HG03280 (cell line): ENCODE results near the gene FTCDNL1.

Experiments
- ATAC-seq: cut with Tn5 transposase; IDR thresholded peaks from one replicate; pipeline ENCODE4 v1.9.1; 2021; ENCODE audit warnings: mild to moderate bottlenecking, moderate library complexity; ENCODE audit not compliant: unreplicated experiment

FTCDNL1 gene

DNA sequence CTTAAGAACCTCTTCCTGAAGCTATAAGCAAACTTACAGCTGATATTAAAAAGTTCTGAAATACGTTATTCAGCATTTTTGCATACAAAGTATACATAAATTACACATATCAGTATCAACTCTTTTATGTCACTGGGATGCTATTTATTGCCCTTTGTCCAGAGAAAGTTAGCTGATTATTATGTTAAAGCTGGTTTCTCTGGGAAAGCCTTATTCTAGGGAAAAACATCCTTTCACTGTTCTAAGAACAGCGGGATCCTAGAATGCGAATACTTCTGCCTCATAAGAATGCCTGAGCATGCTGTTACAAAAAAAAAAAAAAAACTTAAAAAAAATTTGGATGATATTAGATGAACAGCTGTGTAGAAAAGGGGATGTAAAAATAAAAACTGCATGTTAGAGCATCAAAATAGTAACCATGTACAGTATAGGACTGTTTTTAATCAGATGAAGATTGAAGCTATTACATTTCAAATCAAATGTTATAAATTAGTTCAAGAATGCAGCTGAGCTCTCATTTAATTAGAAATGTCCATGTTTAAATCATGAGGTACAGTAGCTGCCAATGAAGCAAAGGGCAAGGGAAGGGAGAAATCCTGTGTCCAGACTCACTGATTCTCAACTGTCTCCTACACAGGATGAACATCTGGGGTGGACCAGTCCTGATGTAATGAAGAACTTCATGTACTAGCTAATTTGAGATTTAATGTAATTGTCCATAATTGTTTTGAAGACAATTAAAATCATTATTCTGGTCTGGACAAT lies 8.2 kb downstream of the FTCDNL1 start:
- ATAC-seq: no peak

DNA sequence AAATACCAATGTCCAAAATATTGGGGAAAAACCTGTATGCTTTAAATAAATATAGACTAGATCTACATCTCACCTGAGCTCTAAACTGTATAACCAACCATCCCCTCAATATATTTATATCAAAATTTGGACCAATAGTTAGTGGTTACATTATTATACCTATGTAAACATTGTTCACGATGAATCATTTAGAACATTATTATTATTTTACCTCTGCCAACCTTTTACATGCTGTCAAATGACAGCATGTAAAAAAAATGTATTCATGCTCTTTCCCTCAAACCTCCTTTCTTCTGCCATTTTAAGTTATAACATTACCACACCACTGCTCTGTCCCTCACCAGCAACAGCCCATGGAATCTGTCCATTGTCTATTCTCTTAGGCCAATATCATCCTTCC lies 9.6 kb downstream of the FTCDNL1 start:
- no peak for ATAC-seq

DNA sequence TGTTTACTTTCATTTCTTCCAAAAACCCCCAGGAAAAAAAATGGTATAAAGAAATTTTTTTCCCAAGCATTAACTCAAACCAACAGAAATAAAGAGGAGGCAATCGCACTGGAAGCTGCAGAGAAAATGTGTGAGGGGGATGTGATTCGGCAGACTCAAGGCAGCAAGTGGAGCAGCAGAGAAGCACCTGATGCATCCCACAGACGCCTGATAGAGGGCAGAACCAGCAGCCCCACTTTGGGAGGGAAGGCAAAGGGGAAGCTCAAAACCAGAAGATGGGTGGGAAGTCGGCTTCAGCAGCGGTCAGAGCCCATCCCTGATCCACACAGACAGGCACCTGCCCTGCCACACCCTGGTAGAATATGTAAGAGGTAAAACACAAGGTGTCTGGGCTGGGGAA lies 12.6 kb downstream of the FTCDNL1 start:
- ATAC-seq: no peak

DNA sequence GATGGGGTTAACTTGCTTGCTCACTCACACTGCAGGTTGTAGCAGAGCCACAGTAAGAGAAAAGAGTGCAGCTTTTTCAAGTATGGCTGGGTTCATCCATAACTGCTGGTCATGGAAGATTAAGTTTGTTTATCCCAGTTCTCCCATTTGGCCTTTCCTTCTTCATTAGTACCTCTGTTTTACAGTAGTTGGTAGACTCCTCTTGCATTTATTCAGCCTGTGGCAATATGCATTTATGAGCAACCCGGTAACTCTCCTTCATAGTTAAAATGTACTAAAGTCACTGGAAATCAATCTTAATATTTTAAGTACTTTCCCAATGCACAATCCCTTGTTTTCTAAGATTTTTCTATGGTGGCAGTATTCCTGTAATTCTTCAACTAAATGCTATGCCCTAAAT lies 14.0 kb downstream of the FTCDNL1 start:
- ATAC-seq: no peak

DNA sequence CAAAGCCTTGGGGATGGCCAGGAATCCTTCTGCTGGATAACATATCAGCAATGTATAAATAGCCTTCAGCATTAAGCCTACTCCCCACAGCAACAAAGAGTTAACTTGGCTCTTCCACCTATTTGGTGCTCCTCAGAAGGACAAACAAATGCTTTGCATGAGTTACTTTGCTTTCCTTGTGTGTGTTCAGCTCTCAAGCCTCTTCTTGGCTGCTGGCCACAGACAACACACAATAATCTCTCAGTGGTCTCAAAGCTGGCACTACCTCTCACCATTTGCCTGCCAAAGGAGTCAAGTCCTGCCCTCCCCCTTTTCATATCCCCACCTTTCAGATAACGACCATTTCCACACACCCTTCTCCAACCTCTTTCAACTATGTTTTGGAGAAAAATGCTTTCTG lies 17.5 kb downstream of the FTCDNL1 start:
- no peak for ATAC-seq

DNA sequence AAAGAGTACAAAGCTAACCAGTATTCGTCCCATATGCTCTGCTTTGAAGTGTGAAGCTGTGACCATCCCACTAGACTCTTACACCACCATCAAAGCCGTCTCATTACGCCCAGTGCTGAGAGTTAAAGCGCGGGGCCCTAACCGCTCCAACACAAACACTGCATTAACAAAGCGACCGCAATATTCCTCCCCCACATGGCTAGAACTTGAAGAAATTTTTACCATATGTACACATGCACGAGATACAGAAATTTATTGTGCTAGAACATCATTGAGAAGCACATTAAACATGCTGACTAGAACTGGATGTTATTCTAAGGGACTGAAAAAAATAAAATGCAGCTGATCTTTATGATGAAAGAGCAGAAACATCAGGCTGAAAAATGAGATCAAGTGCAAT lies 20.5 kb downstream of the FTCDNL1 start:
- ATAC-seq: no peak

DNA sequence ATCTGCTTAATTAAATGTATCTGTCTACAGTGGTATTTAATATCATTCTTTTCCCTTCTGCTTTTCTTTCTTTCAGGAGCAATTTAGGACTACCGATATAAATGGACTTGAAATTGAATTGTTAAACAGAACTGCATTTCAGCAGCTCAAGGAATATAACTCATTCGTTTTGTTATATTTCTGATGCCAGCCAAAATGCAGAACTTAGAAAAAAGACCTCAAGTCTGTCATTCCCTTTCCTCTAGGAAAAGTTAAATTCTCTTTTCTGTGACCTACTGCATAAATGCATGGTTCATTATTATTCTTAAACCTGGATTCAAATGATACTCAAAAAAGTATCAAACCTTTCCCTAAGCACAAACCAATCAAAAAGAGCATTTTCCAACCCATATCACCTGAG lies 21.4 kb downstream of the FTCDNL1 start:
- no peak for ATAC-seq

DNA sequence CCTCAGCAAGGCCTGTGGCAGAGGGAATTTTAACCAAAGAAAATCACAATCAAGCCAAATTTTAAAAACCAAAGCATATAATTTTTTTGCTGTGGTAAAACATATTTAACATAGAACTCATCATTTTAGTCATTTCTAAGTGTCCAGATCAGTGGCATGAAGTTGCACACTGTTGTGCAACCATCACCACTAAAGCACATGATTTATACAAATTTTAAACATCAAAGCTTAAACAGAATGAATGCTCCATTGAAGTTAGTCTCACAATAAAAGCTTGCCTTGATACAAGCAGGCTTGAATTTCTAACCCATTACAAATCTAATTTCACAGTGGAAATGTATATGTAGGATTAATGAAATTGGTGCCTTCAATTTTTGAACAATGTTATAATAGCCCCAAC lies 31.2 kb downstream of the FTCDNL1 start:
- ATAC-seq: no peak

DNA sequence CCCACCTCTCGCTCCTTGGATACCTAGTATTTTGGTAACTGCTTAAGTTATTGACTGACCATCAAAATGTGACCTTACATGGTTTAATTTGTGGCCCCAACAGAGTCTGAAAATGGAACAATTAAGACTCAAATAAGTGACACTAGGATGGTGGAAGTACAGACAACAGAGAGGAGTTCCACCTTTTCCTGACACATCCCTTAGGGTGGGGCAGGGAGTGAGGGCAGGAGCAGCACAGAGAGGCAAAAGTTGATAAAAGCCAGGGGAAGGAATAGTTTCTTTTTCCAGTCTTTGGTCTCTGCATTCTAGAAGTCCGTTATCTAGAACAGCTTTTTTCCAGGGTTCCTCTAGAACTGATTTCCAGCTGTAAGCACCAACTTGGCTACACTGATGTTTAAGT lies 32.2 kb downstream of the FTCDNL1 start:
- ATAC-seq: no peak

DNA sequence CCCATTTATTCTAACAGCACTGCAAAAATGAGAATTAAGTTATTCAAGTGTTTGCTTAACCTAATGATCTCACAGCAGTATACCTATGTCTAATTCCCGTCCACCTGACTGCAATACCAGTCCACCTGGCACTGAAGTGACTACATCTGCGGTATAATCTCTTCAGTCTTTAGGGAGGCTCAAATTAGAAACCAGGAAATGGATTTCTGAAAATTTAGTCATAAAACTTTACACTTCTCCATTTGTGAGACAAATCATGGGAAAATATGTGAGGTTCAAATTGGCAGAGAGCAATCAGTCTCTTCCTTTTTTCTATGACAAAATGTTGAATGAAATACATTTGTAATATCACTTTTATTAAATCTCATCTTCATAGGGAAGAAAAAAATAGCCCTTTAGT lies 33.0 kb downstream of the FTCDNL1 start:
- ATAC-seq: no peak

DNA sequence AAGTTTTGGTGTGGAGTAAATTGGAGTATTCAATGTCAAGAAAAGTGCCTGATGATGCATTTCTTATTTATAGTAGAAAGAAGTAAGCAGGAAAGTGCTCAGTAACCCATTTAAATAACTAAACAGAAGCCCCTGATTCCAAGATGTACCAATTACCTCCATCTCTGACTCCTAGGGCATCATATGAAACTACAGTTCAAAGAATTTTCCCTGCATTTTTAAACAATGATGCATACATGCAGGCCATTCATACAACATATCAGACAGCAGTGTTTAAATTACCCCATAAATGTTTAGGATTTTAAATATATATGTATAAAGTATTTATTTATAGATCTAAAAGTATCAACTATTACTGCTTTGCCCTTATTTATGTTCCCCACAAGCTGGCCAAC lies 36.2 kb downstream of the FTCDNL1 start:
- ATAC-seq: no peak

DNA sequence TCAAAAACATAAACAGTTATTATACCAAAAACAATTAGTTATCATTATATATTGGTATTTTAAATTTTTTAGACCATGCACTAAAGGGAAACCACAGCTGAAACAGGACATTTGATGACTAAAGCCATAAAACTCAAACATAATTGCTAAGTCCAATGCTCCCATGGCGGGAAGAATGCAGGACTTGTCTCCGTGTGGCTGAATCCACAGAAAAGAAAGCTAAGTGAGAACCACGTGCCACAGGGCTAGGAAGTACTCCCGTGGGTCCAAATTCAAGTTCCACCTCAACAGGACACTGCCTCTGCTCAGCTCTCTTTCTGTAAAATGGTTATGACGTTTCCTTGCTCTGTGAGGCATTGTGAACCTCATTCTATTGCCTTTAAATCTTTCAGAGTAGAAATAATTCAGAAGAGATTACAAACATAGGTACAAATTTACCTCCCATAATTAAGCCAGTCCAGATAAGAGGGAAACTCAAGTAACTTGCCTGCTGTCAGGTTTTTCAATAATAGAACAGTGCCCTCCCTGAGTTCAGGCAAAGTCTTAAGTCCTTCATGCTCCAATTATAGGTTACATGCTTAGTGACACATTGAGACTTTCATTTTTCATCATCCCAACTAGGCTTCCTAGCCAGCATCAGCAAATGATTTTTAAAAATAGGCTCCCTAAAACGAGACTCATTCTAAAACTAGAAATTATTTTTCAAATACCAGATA lies 36.7 kb downstream of the FTCDNL1 start:
- ATAC-seq: no peak

DNA sequence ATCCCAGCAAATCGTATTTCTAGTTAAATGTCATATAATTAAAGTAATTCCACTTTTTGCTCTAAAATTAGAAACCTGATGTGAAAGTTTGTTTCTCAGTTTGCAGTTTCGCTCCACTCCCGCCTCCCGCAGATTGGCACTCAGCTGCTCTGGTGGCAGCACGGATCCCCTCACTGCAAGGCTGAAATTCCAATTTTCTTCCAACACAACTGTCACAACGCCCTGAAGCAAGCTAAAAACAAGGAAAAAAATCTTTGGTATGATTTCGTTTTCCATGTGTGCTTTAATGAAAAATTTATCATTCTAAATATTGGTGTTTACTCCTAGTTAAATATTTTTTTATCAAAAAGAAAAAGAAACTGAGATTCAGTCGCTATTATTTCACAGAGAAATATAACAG lies 38.5 kb downstream of the FTCDNL1 start:
- ATAC-seq: no peak

DNA sequence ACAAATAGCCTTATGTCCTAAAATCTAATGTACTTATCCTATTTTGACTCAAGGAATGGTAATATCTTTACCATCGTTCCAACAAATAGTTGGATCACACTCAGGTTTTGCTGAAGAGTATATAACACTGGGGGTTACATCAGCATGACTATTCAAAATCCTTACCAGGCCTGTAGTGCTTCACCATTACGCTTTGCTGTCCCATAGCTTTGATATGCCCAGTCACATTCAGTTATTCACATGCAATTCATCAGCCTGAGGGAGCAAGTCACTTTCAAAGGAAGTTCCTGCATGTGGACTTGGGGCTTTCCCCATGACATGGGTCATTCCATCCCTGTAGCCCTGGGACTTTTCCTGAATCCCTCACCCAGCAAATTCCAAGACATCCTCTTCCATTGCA lies 39.6 kb downstream of the FTCDNL1 start:
- ATAC-seq: no peak

DNA sequence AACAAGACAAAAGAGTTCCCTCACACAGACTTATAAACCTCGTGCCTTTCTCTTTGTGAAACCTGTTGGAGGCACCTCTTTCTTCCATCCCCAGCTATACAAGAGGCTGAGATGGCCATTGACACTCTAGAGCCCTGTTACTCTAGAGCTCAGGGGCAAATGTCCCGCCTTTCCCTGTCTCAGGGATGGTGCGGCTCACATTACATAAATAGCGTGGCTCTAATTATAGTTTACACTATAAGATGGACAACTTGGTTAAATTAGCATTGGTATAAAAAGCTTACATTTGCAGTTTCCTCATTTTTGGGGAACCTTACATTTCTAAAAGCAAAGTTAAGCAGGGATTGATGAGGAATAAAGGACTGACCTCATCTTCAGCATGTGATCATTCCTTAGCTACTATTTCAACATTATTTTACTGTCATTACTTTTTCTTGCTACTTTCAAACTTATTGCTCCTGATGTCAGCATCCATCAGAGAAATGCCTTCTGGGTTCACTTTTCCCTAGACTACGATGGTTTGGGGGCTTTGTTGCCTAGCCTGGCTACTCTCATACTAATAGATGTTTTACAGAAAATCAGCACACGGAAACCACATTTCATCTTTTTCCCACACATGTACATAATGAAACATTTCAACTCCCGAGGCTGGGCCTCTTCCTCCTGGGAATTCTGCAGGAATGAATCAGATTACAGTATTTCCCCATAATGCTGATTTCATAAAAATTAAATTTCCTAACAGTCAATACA lies 40.4 kb downstream of the FTCDNL1 start:
- no peak for ATAC-seq

DNA sequence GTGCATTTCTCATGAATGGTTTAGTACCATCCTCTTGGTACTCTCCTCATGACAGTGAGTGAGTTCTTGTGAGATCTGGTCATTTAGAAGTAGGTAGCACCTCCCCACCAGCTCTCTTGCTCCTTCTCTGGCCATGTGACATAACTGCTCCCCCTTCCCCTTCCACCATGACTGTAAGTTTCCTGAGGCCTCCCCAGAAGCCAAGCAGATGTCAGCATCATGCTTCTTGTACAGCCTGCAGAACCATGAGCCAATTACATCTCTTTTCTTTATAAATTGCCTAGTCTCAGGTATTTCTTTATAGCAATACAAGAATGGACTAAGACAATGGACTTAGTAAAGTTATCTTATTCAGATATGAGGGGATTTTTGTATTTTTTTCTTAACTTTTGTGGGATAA lies 43.0 kb downstream of the FTCDNL1 start:
- ATAC-seq: no peak

DNA sequence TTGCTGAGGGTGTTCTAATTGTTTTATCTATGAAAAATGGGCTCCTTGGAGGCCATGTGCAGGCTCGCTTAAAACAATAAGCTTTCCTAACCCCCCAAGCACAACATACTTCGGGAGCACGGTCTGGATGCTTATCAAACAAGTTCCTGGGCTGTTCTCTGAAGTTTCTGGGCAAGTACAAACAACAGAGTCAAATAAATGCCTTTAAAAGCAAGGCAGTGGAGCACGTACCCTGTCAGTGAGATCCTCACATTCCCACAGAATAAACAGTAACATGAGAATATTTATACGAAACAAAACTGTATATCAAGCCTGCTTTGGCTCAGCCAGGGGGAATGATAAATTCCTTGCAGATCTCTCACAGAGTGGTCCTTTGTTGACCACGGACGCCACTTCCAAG lies 44.8 kb downstream of the FTCDNL1 start:
- no peak for ATAC-seq

DNA sequence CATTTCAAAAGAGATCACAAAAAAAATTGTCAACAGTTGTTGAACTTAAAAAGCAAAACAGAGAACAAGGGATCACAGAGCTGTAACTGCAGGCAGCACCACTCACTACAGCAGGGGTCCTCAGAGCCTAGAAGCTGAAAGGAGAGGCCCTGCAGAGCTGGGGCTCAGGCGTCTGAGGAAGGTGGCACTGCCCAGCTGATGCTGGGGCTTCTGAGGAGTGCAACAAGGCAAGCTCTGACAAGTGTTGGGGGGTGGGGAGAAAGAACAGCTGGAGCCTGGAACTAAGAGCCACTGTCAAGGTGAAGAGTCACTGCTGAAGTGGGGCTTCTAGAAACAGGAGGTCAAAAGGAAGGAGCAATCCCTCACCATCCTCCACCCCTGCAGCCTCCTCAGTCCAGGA lies 46.2 kb downstream of the FTCDNL1 start:
- no peak for ATAC-seq

DNA sequence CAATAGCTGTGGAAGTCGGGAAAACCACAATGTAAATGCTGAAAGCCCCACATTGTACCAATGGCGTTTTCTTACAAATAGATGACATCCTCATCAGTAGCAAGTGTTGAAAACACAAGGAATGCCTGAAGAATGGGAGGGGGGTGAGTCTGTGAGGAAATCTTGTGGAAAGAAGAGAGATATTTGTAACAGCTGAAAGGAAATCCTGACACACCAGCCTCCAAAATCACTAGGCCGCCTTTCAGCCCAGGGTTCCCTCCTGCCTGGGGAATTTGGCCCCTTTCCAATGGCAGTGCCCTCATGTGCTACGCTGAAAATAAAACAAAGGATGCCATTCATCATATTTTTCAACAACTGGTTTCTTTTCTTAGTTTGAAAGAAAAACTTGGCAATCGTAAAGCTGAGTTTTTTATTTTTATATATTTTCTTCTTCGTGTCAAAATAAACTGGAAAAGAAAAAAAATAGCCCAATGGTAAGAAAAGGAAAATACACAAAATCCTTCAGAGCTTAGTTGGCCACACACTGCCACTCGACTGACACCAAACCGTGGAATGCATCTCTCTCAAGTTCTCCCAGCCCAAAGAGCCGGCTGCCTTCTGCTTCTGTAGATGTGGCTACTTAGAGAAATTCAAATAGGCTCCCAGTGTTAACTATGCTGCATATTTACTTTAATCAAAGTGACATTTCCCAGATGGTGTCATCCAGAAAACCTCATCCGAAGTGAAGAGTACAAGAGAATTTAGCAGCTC lies 52.0 kb downstream of the FTCDNL1 start:
- ATAC-seq: no peak

DNA sequence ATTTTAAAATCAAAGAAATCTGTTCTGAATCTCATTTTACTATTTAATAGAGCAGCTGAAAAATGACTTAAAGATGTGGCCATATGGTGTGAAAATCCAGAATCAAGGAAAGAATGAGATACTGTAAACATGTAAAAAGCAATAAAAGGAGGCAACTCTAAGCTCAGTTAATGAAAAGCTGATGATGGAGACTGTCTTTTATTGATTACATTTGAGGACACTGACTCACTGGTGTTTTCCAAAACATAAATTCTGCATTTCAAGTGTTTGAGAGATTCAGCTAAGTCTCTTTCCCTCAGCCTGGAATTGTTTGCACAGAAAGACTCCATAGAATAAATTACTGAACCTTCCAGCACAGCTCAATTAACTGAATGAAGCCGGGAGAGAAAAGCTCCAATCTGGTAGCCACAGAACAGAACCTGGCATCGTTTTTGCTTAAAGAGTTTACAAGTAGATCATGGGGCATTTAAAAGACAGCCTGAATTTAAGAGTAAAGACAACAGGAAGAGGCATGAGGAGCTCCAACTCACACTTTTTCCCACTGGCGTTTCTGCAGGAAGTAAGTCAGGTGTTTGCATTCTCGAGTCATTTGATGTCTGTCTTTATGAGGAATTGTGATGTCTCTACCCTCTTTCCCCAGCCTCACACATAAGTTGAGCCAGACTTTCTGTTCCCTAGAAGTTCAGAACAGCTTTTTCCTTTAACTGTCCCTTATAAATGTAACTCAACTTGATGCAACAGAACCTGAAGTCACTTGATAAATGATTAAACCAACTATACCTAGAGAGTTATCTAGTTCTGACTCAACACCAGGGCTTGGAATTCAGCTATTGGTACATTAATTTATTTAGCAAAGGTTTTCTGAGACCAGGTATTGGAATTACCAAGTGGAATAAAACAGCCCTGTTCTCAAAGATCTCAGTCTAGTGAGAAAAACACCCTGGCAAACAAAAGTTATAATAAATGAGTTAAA lies 53.3 kb downstream of the FTCDNL1 start:
- ATAC-seq: no peak
